HEK293T (cell line): Measurements from ENCODE around the gene UIMC1.

Experiments
- FOXA1 ChIP-seq: fragments of 450-650 bp; IDR thresholded peaks from 2 replicates; pipeline ENCODE4 v1.6.1; 2016; ENCODE audit warnings: mild to moderate bottlenecking
- SP1 ChIP-seq: fragments of 450-650 bp; IDR thresholded peaks from 2 replicates; pipeline ENCODE4 v1.6.1; 2017
- ZNF384 ChIP-seq: fragments of 450-650 bp; IDR thresholded peaks from 2 replicates; pipeline ENCODE4 v1.6.1; 2016

GRCh38 chr5:176947847-176948246 lies 58.7 kb downstream of the UIMC1 start:
- TF ChIP-seq FOXA1: no peak
- TF ChIP-seq ZNF384: no peak
- no peak for TF ChIP-seq SP1
